ENCODE measurements around the gene DTNB. TPM values are rescaled to one million over a fixed set of nuclear protein-coding genes. Genes with fewer than 3 reads are reported as not detected.
"Not testable (repeated sequence)": the region's sequence is repeated elsewhere in the genome, so short reads cannot be mapped to it uniquely, and the experiment has no call there.

DTNB gene
- polyA plus RNA-seq, 3 donors, result 6.3 to 7.7 (median 6.6) TPM

GRCh38 chr2:25688236-25688635 is 14.9 kb upstream of the DTNB start:
- 77 to 92% (median 89%) methylated on average over 3 to 6 of the region's 6 CpGs for WGBS, 3 donors
- no peak overlapping the region for H3K27ac ChIP-seq (ENCODE audit: low read depth, low read length)

DNA sequence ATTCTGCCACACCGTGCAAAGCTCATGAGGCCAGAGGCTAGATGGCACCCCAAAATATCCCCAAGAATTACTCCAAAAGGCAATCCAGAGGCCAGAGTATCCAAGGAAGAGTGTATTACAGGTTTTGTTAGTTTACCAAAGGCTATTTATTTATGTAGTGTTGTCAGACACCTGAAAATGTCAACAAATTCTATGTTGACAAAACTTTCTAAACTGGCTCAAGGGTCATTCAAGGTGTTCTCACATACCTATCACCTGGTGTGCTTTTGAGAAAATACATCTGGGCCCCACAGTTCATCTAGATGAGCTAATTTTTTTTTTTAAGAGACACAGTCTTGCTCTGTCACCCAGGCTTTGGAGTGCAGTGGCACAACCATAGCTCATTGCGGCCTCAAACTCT is 12.4 kb upstream of the DTNB start:
- WGBS, 3 donors, result 82 to 92% (median 87%) methylated on average over 2 of the region's 2 CpGs
- H3K27ac ChIP-seq (ENCODE audit: low read depth, low read length), result no peak overlapping the region

DNA sequence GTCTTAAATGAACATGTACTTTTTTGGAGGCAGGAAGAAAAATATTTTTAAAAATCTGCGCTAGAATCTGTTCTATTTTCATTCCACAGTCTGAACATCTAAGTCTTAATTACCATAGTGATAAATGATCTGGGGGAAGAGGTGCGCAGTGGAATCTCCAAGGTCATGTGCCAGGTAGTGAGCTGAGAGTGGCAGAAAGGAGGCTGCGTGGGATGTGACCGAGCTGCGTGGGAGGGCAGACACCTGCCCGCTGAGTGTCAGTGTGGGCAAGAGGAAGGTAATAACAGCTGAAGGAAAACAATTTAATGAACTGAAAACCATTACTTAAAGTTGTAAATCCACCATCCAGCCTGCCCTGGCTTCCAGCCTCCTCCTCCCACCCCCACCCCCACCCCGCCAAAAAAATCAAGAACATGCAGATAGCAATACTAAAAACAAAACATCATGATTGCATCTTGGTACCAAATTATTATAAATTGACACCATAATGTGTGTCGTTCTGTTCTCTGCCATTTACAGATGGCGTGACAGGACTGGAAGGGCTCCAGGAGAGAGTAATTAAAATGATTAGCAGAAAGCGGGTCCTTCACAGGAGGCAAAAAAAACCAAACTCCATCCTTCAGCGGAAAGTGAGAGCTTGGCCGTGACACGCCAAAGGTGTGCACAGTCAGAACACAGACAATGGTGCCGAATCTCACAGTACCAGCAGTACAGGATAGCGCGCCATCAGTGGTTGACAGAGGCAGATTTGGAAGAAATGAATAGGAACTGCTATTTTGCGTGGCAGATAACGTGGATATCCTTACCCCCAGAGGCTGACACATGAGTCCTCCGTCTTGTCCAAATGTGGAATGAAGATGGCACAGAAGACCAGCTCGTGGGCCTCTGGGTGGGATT is 11.4 kb upstream of the DTNB start:
- H3K27ac ChIP-seq (ENCODE audit: low read depth, low read length), result no peak overlapping the region
- 69 to 79% (median 77%) methylated on average over 20 of the region's 20 CpGs for WGBS, 3 donors

GRCh38 chr2:25682082-25682481 is 8.7 kb upstream of the DTNB start:
- H3K27ac ChIP-seq (ENCODE audit: low read depth, low read length), result no peak overlapping the region
- 83 to 93% (median 89%) methylated on average over 4 of the region's 4 CpGs for WGBS, 3 donors

GRCh38 chr2:25677877-25678276 is 4.5 kb upstream of the DTNB start:
- WGBS, 3 donors, result 87 to 94% (median 92%) methylated on average over 4 of the region's 4 CpGs
- no peak overlapping the region for H3K27ac ChIP-seq (ENCODE audit: low read depth, low read length)

GRCh38 chr2:25674077-25674362 is 643 bp upstream of the DTNB start:
- WGBS, 3 donors, result 9 to 10% (median 9%) methylated on average over 10 of the region's 10 CpGs
- H3K27ac ChIP-seq (ENCODE audit: low read depth, low read length), result no peak overlapping the region

- no peak overlapping the region for H3K27ac ChIP-seq (ENCODE audit: low read depth, low read length)
- 2 to 4% (median 3%) methylated on average over 57 to 60 of the region's 60 CpGs for WGBS, 3 donors
Observed at GRCh38 chr2:25672494-25673299, 680 bp downstream of the DTNB start.

GRCh38 chr2:25671622-25672021 is 1.8 kb downstream of the DTNB start:
- 52 to 99% (median 96%) methylated on average over 2 of the region's 2 CpGs for WGBS, 3 donors
- H3K27ac ChIP-seq (ENCODE audit: low read depth, low read length), result no peak overlapping the region

DNA sequence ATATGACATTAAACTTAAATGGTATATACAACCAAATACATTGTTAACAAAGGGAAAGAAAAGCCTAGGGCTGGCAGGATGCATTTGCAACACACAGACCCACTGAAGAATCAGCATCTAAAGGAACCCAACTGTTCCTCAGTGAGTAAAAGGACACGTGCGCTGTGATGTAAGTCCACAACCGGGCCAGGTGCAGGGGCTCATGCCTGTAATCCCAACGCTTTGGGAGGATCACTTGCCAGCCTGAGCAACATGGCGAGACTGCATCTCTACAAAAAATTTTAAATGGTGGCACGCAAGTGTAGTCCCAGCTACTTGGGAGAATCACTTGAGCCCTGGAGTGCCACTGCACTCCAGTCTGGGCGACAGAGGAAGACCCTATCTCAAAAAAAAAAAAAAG is 3.9 kb downstream of the DTNB start:
- H3K27ac ChIP-seq (ENCODE audit: low read depth, low read length), result no peak overlapping the region
- 88 to 96% (median 89%) methylated on average over 7 of the region's 7 CpGs for WGBS, 3 donors

- H3K27ac ChIP-seq (ENCODE audit: low read depth, low read length), result no peak overlapping the region
Observed at GRCh38 chr2:25666218-25666617, 7.2 kb downstream of the DTNB start.

DNA sequence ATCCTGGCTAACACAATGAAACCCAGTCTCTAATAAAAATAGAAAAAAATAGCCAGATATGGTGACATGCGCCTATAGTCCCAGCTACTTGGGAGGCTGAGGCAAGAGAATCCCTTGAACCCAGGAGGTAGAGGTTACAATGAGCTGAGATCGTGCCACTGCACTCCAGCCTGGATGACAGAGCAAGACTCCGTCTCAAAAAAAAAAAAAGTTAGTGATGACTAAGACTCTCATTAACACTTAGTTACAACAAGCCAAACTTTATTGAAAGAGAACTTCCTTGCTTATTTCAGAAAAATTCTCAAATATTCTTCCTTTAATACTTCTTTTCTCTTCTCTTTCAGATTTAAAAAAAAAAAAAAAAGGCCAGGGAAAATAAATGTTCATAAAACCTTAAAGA is 7.9 kb downstream of the DTNB start:
- WGBS, 3 donors, result 74 to 86% (median 84%) methylated on average over 3 of the region's 3 CpGs
- H3K27ac ChIP-seq (ENCODE audit: low read depth, low read length), result not testable (repeated sequence)

DNA sequence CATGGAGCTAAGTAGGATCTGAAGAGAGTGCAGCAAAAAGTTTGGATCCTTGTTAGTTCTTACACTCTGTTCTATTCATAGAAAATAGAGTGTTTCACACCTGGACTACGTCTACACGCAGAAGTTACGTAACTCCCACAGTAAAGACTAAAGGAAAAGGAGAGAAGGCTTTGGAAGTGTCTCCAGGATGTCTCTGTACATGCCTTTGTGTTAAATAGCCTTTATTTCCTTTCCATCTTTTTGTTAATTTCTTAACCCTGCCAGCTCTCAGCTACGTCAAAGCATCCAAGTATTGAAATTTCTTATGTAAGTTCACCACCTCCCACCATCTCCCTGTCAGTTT is 8.4 kb downstream of the DTNB start:
- no peak overlapping the region for H3K27ac ChIP-seq (ENCODE audit: low read depth, low read length)
- 44 to 58% (median 57%) methylated on average over 4 of the region's 4 CpGs for WGBS, 3 donors

DNA sequence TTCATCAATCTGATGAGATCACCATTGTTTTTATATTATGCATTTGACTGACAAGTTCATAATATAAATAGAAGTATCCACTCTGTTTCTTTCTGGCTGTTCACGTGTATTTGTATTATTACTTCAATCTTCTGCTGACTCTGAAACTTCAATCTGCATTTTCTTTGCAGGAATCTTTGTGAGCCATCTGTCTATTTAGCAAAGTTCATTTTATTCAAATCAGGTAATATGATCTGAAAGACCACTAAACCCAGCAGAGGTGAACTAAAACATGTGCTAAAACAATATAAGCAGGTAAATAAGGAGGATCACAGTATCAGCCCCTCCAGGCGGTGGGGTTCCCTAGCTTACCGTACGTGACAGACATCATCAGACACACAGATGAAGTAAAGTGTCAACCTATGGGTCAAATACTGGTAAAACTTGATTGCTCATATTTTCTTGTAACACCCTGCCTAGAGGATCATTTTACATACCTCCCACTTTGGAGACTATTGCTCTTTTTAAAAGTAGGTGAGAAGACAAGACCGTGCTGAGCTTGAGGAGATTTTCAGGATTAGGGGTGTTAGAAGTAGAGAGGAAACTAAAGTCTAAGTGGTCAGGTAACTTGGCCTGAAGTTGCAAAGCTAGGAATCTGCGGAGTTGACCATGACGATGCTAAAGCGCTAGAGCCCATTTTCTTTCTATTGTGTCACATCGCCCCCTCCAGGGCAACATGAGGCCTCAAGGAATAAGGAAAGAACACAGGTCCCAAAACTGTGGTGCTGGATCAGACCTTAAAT is 9.0 kb downstream of the DTNB start:
- H3K27ac ChIP-seq (ENCODE audit: low read depth, low read length), result no peak overlapping the region
- WGBS, 3 donors, result 26 to 45% (median 43%) methylated on average over 9 of the region's 9 CpGs

GRCh38 chr2:25655316-25655715 is 18.1 kb downstream of the DTNB start:
- no peak overlapping the region for H3K27ac ChIP-seq (ENCODE audit: low read depth, low read length)
- 89 to 93% (median 92%) methylated on average over 2 of the region's 2 CpGs for WGBS, 3 donors

GRCh38 chr2:25654801-25655200 is 18.6 kb downstream of the DTNB start:
- WGBS, 3 donors, result 94 to 97% (median 95%) methylated on average over 4 of the region's 4 CpGs
- H3K27ac ChIP-seq (ENCODE audit: low read depth, low read length), result no peak overlapping the region

- no peak overlapping the region for H3K27ac ChIP-seq (ENCODE audit: low read depth, low read length)
- WGBS, 3 donors, result 33 to 74% (median 54%) methylated on average over 1 of the region's 1 CpG
Observed at GRCh38 chr2:25651782-25652455, 21.5 kb downstream of the DTNB start.

DNA sequence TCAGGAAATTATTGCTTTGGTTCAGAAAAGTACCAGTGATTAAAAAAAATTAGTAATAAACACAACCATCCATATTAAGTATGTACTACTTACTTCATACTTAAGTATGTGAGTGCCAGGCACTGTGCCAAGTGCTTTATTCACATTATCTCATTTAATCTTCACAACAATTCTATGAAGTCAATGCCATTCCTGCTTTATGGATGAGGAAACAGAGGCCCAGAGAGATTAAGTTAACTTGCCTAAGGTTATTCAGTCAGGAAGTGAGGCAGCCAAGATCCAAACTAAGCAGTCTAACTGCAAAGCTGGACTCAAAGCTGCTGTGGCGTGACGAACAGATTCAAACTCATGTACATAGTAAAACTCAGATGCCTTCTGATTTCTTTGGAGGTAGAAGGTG is 22.3 kb downstream of the DTNB start:
- WGBS, 3 donors, result 67 to 98% (median 68%) methylated on average over 2 of the region's 2 CpGs
- no peak overlapping the region for H3K27ac ChIP-seq (ENCODE audit: low read depth, low read length)

DNA sequence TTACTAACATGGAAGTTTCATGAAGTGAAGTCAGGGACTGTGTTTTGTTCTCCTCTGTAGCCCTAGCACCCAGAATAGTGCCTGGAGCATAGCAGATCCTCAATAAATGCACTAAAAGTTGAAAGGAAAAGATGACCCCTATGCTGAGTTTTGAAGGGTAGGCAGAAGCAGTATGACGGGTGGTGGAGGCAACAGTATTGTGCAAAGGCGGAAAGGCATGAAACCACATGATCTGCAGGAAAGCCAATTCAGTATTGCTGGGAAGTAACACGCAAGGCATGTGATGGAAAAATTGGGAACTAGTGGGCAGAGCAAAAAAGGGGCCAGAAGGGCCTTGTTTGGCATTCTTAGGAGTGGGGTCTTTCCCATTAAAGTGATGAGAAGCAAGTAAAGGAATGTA is 23.1 kb downstream of the DTNB start:
- WGBS, 3 donors, result 68 to 81% (median 69%) methylated on average over 3 of the region's 3 CpGs
- H3K27ac ChIP-seq (ENCODE audit: low read depth, low read length), result no peak overlapping the region

- WGBS, 3 donors, result 53 to 88% (median 60%) methylated on average over 4 of the region's 4 CpGs
- no peak overlapping the region for H3K27ac ChIP-seq (ENCODE audit: low read depth, low read length)
Observed at GRCh38 chr2:25649786-25650185, 23.6 kb downstream of the DTNB start.

Measured in adipose tissue (tissue), 3 donors.